ENCODE measurements around the gene CHMP2B.

The CHMP2B gene

GRCh38 chr3:87227104-87227834 lies at the start of gene CHMP2B:
Gene CHMP2B, plus strand, starts transcription at chr3:87227309. Its CDS starts 214 bp downstream, at chr3:87227523.
- peak; percentile 94 for DNase-seq (ENCODE audit: low spot score)

GRCh38 chr3:87179642-87180041 lies 47.5 kb upstream of the CHMP2B start:
- DNase-seq (ENCODE audit: low spot score): no peak

- DNase-seq (ENCODE audit: low spot score): no peak
Observed at GRCh38 chr3:87181551-87181950, 45.6 kb upstream of the CHMP2B start.

GRCh38 chr3:87182023-87182422 lies 45.1 kb upstream of the CHMP2B start:
- no peak for DNase-seq (ENCODE audit: low spot score)

- DNase-seq (ENCODE audit: low spot score): no peak
Observed at GRCh38 chr3:87186608-87187159, 40.4 kb upstream of the CHMP2B start.

- DNase-seq (ENCODE audit: low spot score): no peak
Observed at GRCh38 chr3:87191175-87191574, 35.9 kb upstream of the CHMP2B start.

GRCh38 chr3:87191641-87192040 lies 35.5 kb upstream of the CHMP2B start:
- no peak for DNase-seq (ENCODE audit: low spot score)

GRCh38 chr3:87196879-87197278 lies 30.2 kb upstream of the CHMP2B start:
- DNase-seq (ENCODE audit: low spot score): no peak

GRCh38 chr3:87197531-87197930 lies 29.6 kb upstream of the CHMP2B start:
- DNase-seq (ENCODE audit: low spot score): no peak

- no peak for DNase-seq (ENCODE audit: low spot score)
Observed at GRCh38 chr3:87198774-87199173, 28.3 kb upstream of the CHMP2B start.

GRCh38 chr3:87199628-87200027 lies 27.5 kb upstream of the CHMP2B start:
- DNase-seq (ENCODE audit: low spot score): no peak

- no peak for DNase-seq (ENCODE audit: low spot score)
Observed at GRCh38 chr3:87200060-87200647, 27.0 kb upstream of the CHMP2B start.

GRCh38 chr3:87201727-87202126 lies 25.4 kb upstream of the CHMP2B start:
- DNase-seq (ENCODE audit: low spot score): no peak

- DNase-seq (ENCODE audit: low spot score): no peak
Observed at GRCh38 chr3:87203809-87204208, 23.3 kb upstream of the CHMP2B start.

GRCh38 chr3:87206070-87206469 lies 21.0 kb upstream of the CHMP2B start:
- DNase-seq (ENCODE audit: low spot score): no peak

- no peak for DNase-seq (ENCODE audit: low spot score)
Observed at GRCh38 chr3:87206635-87207034, 20.5 kb upstream of the CHMP2B start.

GRCh38 chr3:87207460-87207859 lies 19.6 kb upstream of the CHMP2B start:
- no peak for DNase-seq (ENCODE audit: low spot score)

- no peak for DNase-seq (ENCODE audit: low spot score)
Observed at GRCh38 chr3:87209111-87209510, 18.0 kb upstream of the CHMP2B start.

GRCh38 chr3:87218560-87218959 lies 8.5 kb upstream of the CHMP2B start:
- no peak for DNase-seq (ENCODE audit: low spot score)

- no peak for DNase-seq (ENCODE audit: low spot score)
Observed at GRCh38 chr3:87219611-87220010, 7.5 kb upstream of the CHMP2B start.

- no peak for DNase-seq (ENCODE audit: low spot score)
Observed at GRCh38 chr3:87225659-87226058, 1.4 kb upstream of the CHMP2B start.

GRCh38 chr3:87227835-87228144 lies 681 bp downstream of the CHMP2B start:
- no peak for DNase-seq (ENCODE audit: low spot score)

GRCh38 chr3:87228316-87228715 lies 1.2 kb downstream of the CHMP2B start:
- no peak for DNase-seq (ENCODE audit: low spot score)

GRCh38 chr3:87229113-87229512 lies 2.0 kb downstream of the CHMP2B start:
- DNase-seq (ENCODE audit: low spot score): no peak
